HepG2 (cell line): ENCODE measurements around the gene CRLF1. TPM values are rescaled to one million over a fixed set of nuclear protein-coding genes. Genes with fewer than 3 reads are reported as not detected.

Experiments used
- ATAC-seq: fragments of 200-7000 bp; cut with Tn5 transposase; 3 replicates; pipeline ENCODE4 v1.9.1; 2020; ENCODE audit warnings: mild to moderate bottlenecking, moderate library complexity
- BruUV-seq: library from RNA; stranded (reverse); fragments of 400-500 nt; replicated peaks from 2 replicates; lab custom pipeline; 2021; lab: Mats Ljungman, UMichigan
- CTCF ChIA-PET: fragments of 300-600 bp; formaldehyde crosslinking; extraction: SDS; loops from one replicate; lab custom pipeline; 2021; ENCODE audit warnings: low total read pairs, inconsistent platforms, low intra/inter-chr PET ratio; lab: Yijun Ruan, JAX
- POLR2A ChIA-PET: fragments of 350-600 bp; sonication (Branson Sonifier 250); formaldehyde crosslinking; loops from one replicate; lab custom pipeline; 2020; ENCODE audit warnings: antibody characterized with exemption, inconsistent platforms; lab: Yijun Ruan, JAX
- DNase-seq: peaks from one replicate; pipeline ENCODE4 v3.0.0-alpha.2; 2015; ENCODE audit warnings: low spot score
- FAIRE-seq: peaks from 3 replicates; lab custom pipeline; 2011; peaks lifted over from hg19 to GRCh38; lab: Jason Lieb, UNC
- H2AFZ ChIP-seq: one replicate; pipeline ENCODE4 v1.6.1; 2011; ENCODE audit warnings: low read length, inconsistent platforms
- H3K27ac ChIP-seq: fragments of 300-600 bp; 3 replicates; pipeline ENCODE4 v1.8.0; 2011; ENCODE audit warnings: mixed run types, mild to moderate bottlenecking, mixed read lengths, low read length, inconsistent platforms; ENCODE audit not compliant: insufficient read depth; ENCODE audit errors: extremely low read length
- H3K27me3 ChIP-seq, 2 experiments: fragments of 200-600 bp in 1 of 2; 2 replicates in 1 of 2; 3 replicates in 1 of 2; pipeline versions ENCODE4 v1.6.0 to v1.8.0; 2011; ENCODE audit warnings: low read length in 2 of 2, mild to moderate bottlenecking in 2 of 2, moderate library complexity in 2 of 2, inconsistent platforms in 1 of 2; ENCODE audit not compliant: insufficient read depth in 2 of 2, control insufficient read depth in 1 of 2
- H3K36me3 ChIP-seq, 2 experiments: fragments of 200-600 bp in 1 of 2; replicated peaks in 1 of 2; 2 replicates in 1 of 2; 3 replicates in 1 of 2; pipeline versions ENCODE4 v1.5.1 to v1.8.0; 2011; ENCODE audit warnings: low read length in 2 of 2, inconsistent platforms in 1 of 2; ENCODE audit not compliant: insufficient read depth in 2 of 2, control insufficient read depth in 1 of 2
- H3K4me1 ChIP-seq: 2 replicates; pipeline ENCODE4 v1.5.1; 2012; ENCODE audit warnings: low read length, inconsistent platforms; ENCODE audit not compliant: insufficient read depth
- H3K4me2 ChIP-seq: 2 replicates; pipeline ENCODE4 v1.6.0; 2011; ENCODE audit warnings: low read depth, low read length, inconsistent platforms
- H3K4me3 ChIP-seq, 3 experiments: fragments of 200-600 bp in 1 of 3; sonication (generic), shearing (Covaris generic) in 1 of 3; replicated peaks in 1 of 3; 2 replicates each; pipeline ENCODE4 v1.5.1; 2011 to 2016; ENCODE audit warnings: low read length in 3 of 3, inconsistent platforms in 2 of 3, low read depth in 2 of 3, mild to moderate bottlenecking in 2 of 3, control low read depth in 1 of 3, mixed read lengths in 1 of 3; ENCODE audit not compliant: insufficient read depth in 1 of 3
- H3K79me2 ChIP-seq: one replicate; pipeline ENCODE4 v1.6.1; 2011; ENCODE audit warnings: low read length, inconsistent platforms; ENCODE audit not compliant: insufficient read depth
- H3K9ac ChIP-seq: 2 replicates; pipeline ENCODE4 v1.6.0; 2011; ENCODE audit warnings: mild to moderate bottlenecking, low read depth, low read length, inconsistent platforms; ENCODE audit not compliant: insufficient read depth
- H3K9me3 ChIP-seq: 2 replicates; pipeline ENCODE4 v1.5.1; 2012; ENCODE audit warnings: mild to moderate bottlenecking, low read length
- H4K20me1 ChIP-seq: 2 replicates; pipeline ENCODE4 v1.6.0; 2011; ENCODE audit warnings: inconsistent platforms, mild to moderate bottlenecking, low read length, moderate library complexity; ENCODE audit not compliant: insufficient read depth
- EED ChIP-seq: sonication (generic); formaldehyde crosslinking; IDR thresholded peaks from 2 replicates; pipeline ENCODE4 v1.5.0; 2020; ENCODE audit warnings: mild to moderate bottlenecking, missing genetic modification reagents
- FLYWCH1 ChIP-seq: sonication (generic); formaldehyde crosslinking; IDR thresholded peaks from 2 replicates; pipeline ENCODE4 v1.8.1; 2023; ENCODE audit warnings: mild to moderate bottlenecking, missing genetic modification reagents
- MXI1 ChIP-seq: IDR thresholded peaks from 3 replicates; pipeline ENCODE4 v1.6.1; 2012; ENCODE audit warnings: low read depth, low read length, inconsistent platforms, borderline replicate concordance
- SP1 ChIP-seq, 2 experiments: fragments of 450-650 bp in 1 of 2; sonication (generic) in 1 of 2; formaldehyde crosslinking in 1 of 2; IDR thresholded peaks; 2 replicates each; pipeline versions ENCODE4 v1.4.0 to v1.6.1; 2016 to 2020; ENCODE audit warnings: missing genetic modification reagents in 1 of 2
- TBX3 ChIP-seq: fragments of 450-650 bp; IDR thresholded peaks from 2 replicates; pipeline ENCODE4 v1.6.1; 2017; ENCODE audit warnings: antibody characterized with exemption, mild to moderate bottlenecking, inconsistent platforms, borderline replicate concordance
- ZNF251 ChIP-seq: sonication (generic); formaldehyde crosslinking; IDR thresholded peaks from 2 replicates; pipeline ENCODE4 v1.9.0; 2021; ENCODE audit warnings: mild to moderate bottlenecking, missing genetic modification reagents
- ZNF430 ChIP-seq: sonication (generic); formaldehyde crosslinking; IDR thresholded peaks from 2 replicates; pipeline ENCODE4 v1.9.0; 2021; ENCODE audit warnings: mild to moderate bottlenecking, missing genetic modification reagents
- ZNF816 ChIP-seq: sonication (generic); formaldehyde crosslinking; IDR thresholded peaks from 2 replicates; pipeline ENCODE4 v1.8.0; 2022; ENCODE audit warnings: missing genetic modification reagents, mild to moderate bottlenecking, borderline replicate concordance
- ZXDC ChIP-seq: sonication (generic); formaldehyde crosslinking; IDR thresholded peaks from 2 replicates; pipeline ENCODE4 v1.5.0; 2020; ENCODE audit warnings: mild to moderate bottlenecking, missing genetic modification reagents
- WGBS: methylation state at CpG from one replicate; pipeline ENCODE4 v1.1.6; 2017; ENCODE audit warnings: low lambda C conversion rate; 5-methylcytosine and 5-hydroxymethylcytosine counted together
- in situ Hi-C: cut with HindIII; loops from 2 replicates; pipeline ENCODE4 v1.10.0; 2017; ENCODE audit warnings: low pct_unique_long_range_greater_than_20kb; ENCODE audit not compliant: extremely low pct_ligation_motif_present
- intact Hi-C: fragments of 100-400 bp; cut with micrococcal nuclease; formaldehyde crosslinking; loops from one replicate; pipeline ENCODE4 v1.10.0; 2022; ENCODE audit not compliant: unreplicated experiment
- polyA plus RNA-seq, 8 experiments: library from polyadenylated mRNA; depleted of rRNA in 3 of 8; stranded (reverse) in 7 of 8; unstranded in 1 of 8; fragments of >200 nt; fragmentation: Illumina TruSeq in 4 of 8; extraction: Trizol in 4 of 8; gene quantifications; 2 replicates each; pipeline versions ENCODE4 v1.2.1 to v1.2.3, GENCODE V29; 2011 to 2016; ENCODE audit warnings: low read depth in 4 of 8, missing spikeins in 1 of 8, mixed read lengths in 1 of 8; ENCODE audit not compliant: insufficient read depth in 1 of 8
- total RNA-seq, 5 experiments: library from RNA; depleted of rRNA; stranded (reverse); fragments of >200 nt; fragmentation: Illumina TruSeq; extraction: Trizol; gene quantifications; 2 replicates each; pipeline ENCODE4 v1.2.3, GENCODE V29; 2016; ENCODE audit warnings: low read depth in 1 of 5
- TF ChIP-seq, protein P1 (sequence below): fragments of 450-650 bp; IDR thresholded peaks from 2 replicates; pipeline ENCODE4 v1.6.1; 2017
- TF ChIP-seq, protein P2 (sequence below), 2 experiments: sonication (generic) in 1 of 2; formaldehyde crosslinking in 1 of 2; IDR thresholded peaks; 2 replicates each; pipeline versions ENCODE4 v1.4.0 to v1.6.1; 2016 to 2020; ENCODE audit warnings: borderline replicate concordance in 1 of 2, low read depth in 1 of 2, mild to moderate bottlenecking in 1 of 2, missing genetic modification reagents in 1 of 2

Gene CRLF1
- total and polyA plus RNA-seq, 2 of the 13 experiments (the other 11 are each of a cell fraction or from before 2014, with no cell fraction given): 217 to 296 TPM

DNA sequence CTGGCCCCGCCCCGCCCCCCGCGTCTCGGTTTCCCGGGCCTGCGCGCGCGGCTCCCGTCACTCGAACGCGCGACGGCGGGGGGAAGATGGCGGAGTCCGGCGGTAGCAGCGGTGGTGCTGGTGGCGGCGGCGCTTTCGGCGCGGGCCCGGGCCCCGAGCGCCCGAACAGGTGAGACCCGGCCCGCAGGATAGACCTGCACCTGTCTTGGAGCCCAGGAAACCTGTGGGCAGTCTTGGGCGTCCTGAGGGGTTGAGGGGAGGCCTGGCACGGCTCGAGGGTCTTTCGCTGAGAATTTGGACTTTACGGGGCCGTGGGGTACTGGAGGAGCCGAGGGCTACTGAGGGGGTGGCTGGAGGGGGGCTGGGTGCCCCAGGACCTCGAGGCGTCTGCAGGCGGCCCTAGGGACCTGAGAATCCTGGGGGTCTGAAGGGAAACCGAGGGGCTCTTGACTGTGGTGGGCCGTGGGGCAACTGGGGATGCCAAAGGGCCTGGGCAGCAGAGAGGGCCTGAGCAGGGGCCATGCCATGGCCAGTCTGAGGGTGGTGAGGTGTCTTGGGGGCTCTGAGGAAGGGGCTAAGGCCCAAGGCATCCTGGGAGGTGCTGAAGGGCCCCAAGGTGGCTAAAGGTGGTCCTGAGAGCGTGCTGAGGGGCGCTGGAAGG, 30.5 kb upstream of the CRLF1 start, which contains the start of gene KLHL26 (continued):
- peak; percentile 56; the same call in 1 of the 2 replicates for TF ChIP-seq ZNF430 (CRISPR knock-in tag)

GRCh38 chr19:18636183-18636968, 29.8 kb upstream of the CRLF1 start:
- intact Hi-C loops: no loop called here
- BruUV-seq: no TSS peak
- under 1% methylated on average over 39 of the region's 44 CpGs for WGBS
- H3K4me2 ChIP-seq: peak overlapping the region; percentile 98
- peaks cover 40% of the 10 kb centered on the region for H3K4me1 ChIP-seq
- ATAC-seq (peak; percentile 89), DNase-seq (peak; percentile 90), FAIRE-seq (peak; percentile 79)
- no peaks in the 10 kb centered on the region for H3K36me3 ChIP-seq
- H3K4me3 ChIP-seq: peak overlapping the region; percentile 75 to 89 (median 84)
- H3K27ac ChIP-seq: no peak overlapping the region
- in situ Hi-C loops: no loop called here
- H2AFZ ChIP-seq: no peak overlapping the region
- H4K20me1 ChIP-seq: no peaks in the 10 kb centered on the region
- ChIA-PET CTCF (interaction anchor here (1.0 kb wide), 1 partner anchor 116 kb away, joined by 3 read pairs; no protein-coding TSS in a partner anchor), POLR2A (no interaction called here)
- H3K9me3 ChIP-seq: no peaks in the 10 kb centered on the region
- peaks cover 8% of the 10 kb centered on the region for H3K79me2 ChIP-seq
- peaks cover 0 to 6% of the 10 kb centered on the region in 2 experiments; a peak in 1 of 5 replicates for H3K27me3 ChIP-seq
- no peak overlapping the region for H3K9ac ChIP-seq
- TF ChIP-seq EED: no peak
- TF ChIP-seq FLYWCH1 (CRISPR knock-in tag): no peak
- TF ChIP-seq, protein P1, sequence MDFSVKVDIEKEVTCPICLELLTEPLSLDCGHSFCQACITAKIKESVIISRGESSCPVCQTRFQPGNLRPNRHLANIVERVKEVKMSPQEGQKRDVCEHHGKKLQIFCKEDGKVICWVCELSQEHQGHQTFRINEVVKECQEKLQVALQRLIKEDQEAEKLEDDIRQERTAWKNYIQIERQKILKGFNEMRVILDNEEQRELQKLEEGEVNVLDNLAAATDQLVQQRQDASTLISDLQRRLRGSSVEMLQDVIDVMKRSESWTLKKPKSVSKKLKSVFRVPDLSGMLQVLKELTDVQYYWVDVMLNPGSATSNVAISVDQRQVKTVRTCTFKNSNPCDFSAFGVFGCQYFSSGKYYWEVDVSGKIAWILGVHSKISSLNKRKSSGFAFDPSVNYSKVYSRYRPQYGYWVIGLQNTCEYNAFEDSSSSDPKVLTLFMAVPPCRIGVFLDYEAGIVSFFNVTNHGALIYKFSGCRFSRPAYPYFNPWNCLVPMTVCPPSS: no peak
- TF ChIP-seq SP1 (IDR thresholded peaks at IDR 0.05): peak; percentile 98
- TF ChIP-seq SP1 (CRISPR knock-in tag; IDR thresholded peaks at IDR 0.05): peak; percentile 79
- TF ChIP-seq, protein P2, sequence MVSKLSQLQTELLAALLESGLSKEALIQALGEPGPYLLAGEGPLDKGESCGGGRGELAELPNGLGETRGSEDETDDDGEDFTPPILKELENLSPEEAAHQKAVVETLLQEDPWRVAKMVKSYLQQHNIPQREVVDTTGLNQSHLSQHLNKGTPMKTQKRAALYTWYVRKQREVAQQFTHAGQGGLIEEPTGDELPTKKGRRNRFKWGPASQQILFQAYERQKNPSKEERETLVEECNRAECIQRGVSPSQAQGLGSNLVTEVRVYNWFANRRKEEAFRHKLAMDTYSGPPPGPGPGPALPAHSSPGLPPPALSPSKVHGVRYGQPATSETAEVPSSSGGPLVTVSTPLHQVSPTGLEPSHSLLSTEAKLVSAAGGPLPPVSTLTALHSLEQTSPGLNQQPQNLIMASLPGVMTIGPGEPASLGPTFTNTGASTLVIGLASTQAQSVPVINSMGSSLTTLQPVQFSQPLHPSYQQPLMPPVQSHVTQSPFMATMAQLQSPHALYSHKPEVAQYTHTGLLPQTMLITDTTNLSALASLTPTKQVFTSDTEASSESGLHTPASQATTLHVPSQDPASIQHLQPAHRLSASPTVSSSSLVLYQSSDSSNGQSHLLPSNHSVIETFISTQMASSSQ (IDR thresholded peaks at IDR 0.05; ENCODE audit: low read depth): no peak
- TF ChIP-seq, protein P2 (CRISPR knock-in tag; IDR thresholded peaks at IDR 0.05; ENCODE audit: borderline replicate concordance): no peak
- no peak for TF ChIP-seq MXI1
- TF ChIP-seq TBX3: peak; percentile 65; the same call in 1 of the 2 replicates
- TF ChIP-seq ZXDC (CRISPR knock-in tag): no peak
- TF ChIP-seq ZNF430 (CRISPR knock-in tag): 0 out of 2 replicates have a peak, but pooled peaks have one; percentile 62
- TF ChIP-seq ZNF251: no peak
- TF ChIP-seq ZNF816 (CRISPR knock-in tag): no peak
